NB4 (cell line): ENCODE data around the gene YPEL1.
A peak's percentile ranks its signal among the peaks of the same experiment; 100 is the strongest.

Experiments used
- DNase-seq: peaks from one replicate; pipeline ENCODE4 v3.0.0; 2010; ENCODE audit warnings: low read depth
- H3K4me3 ChIP-seq: one replicate; pipeline ENCODE4 v1.5.1; 2011; ENCODE audit warnings: mild to moderate bottlenecking, low read depth, low read length, moderate library complexity
- CTCF ChIP-seq: IDR thresholded peaks from one replicate; pipeline ENCODE4 v1.5.1; 2012; ENCODE audit warnings: low read depth, low read length
- MAX ChIP-seq: IDR thresholded peaks from 2 replicates; pipeline ENCODE4 v1.6.1; 2011; ENCODE audit warnings: low read depth, low read length
- MYC ChIP-seq: IDR thresholded peaks from 2 replicates; pipeline ENCODE4 v1.6.1; 2011; ENCODE audit warnings: low read depth, low read length
- POLR2A ChIP-seq: IDR thresholded peaks from 2 replicates; pipeline ENCODE4 v1.6.1; 2011; ENCODE audit warnings: mild to moderate bottlenecking; ENCODE audit not compliant: insufficient read length; ENCODE audit errors: extremely low read depth

Gene YPEL1

GRCh38 chr22:21738081-21738480 is 2.5 kb upstream of the YPEL1 start:
- DNase-seq: no peak
- no peak overlapping the region for H3K4me3 ChIP-seq
- TF ChIP-seq MAX: no peak
- TF ChIP-seq POLR2A: no peak
- no peak for TF ChIP-seq CTCF
- no peak for TF ChIP-seq MYC

- H3K4me3 ChIP-seq: no peak overlapping the region
- TF ChIP-seq POLR2A: no peak
- TF ChIP-seq CTCF: no peak
- no peak for TF ChIP-seq MAX
- TF ChIP-seq MYC: no peak
- DNase-seq: no peak
These were observed 1.4 kb upstream of the YPEL1 start for GRCh38 chr22:21736948-21737347.

- no peak for TF ChIP-seq CTCF
- no peak for TF ChIP-seq POLR2A
- no peak for TF ChIP-seq MAX
- TF ChIP-seq MYC: no peak
- H3K4me3 ChIP-seq: no peak overlapping the region
These were observed 569 bp upstream of the YPEL1 start for GRCh38 chr22:21736084-21736642.

GRCh38 chr22:21734540-21735199 is 924 bp downstream of the YPEL1 start:
- H3K4me3 ChIP-seq: peak overlapping the region; percentile 63
- no peak for TF ChIP-seq CTCF
- no peak for TF ChIP-seq MAX
- TF ChIP-seq POLR2A: no peak
- TF ChIP-seq MYC: no peak; the same call in 1 of the 2 replicates

More at GRCh38 chr22:21736084-21736642, 569 bp upstream of the YPEL1 start:
- no peak for DNase-seq

GRCh38 chr22:21731503-21731902 is 4.1 kb downstream of the YPEL1 start:
- no peak for DNase-seq
- H3K4me3 ChIP-seq: no peak overlapping the region
- TF ChIP-seq CTCF: no peak
- TF ChIP-seq POLR2A: no peak
- TF ChIP-seq MAX: no peak
- no peak for TF ChIP-seq MYC

More at GRCh38 chr22:21734540-21735199, 924 bp downstream of the YPEL1 start:
- DNase-seq: peak; percentile 63
